Eye (tissue), 1 donor: ENCODE data around the gene DNAJB7.
A peak's percentile ranks its signal among the peaks of the same experiment; 100 is the strongest.
"Not testable (repeated sequence)": the region's sequence is repeated elsewhere in the genome, so short reads cannot be mapped to it uniquely, and the experiment has no call there.

Experiments
- DNase-seq: peaks from one replicate; pipeline ENCODE4 v3.0.0-alpha.2; 2015

Gene DNAJB7

GRCh38 chr22:40862013-40862412 lies at the start of gene DNAJB7:
DNAJB7 (minus strand) TSS chr22:40862113; CDS start chr22:40861994, 119 bp downstream.
- DNase-seq, result no peak

GRCh38 chr22:40908895-40909294 lies 47.0 kb upstream of the DNAJB7 start:
- no peak for DNase-seq

- DNase-seq, result no peak
Measured at GRCh38 chr22:40904101-40904500, 42.2 kb upstream of the DNAJB7 start.

GRCh38 chr22:40898850-40899357 lies 37.0 kb upstream of the DNAJB7 start:
- peak; percentile 67 for DNase-seq

GRCh38 chr22:40894417-40894816 lies 32.5 kb upstream of the DNAJB7 start:
- DNase-seq, result no peak

GRCh38 chr22:40890881-40891280 lies 29.0 kb upstream of the DNAJB7 start:
- no peak for DNase-seq

GRCh38 chr22:40889116-40889515 lies 27.2 kb upstream of the DNAJB7 start:
- DNase-seq, result no peak

- DNase-seq, result no peak
Measured at GRCh38 chr22:40878922-40879321, 17.0 kb upstream of the DNAJB7 start.

- DNase-seq, result no peak
Measured at GRCh38 chr22:40877488-40877887, 15.6 kb upstream of the DNAJB7 start.

- DNase-seq, result no peak
Measured at GRCh38 chr22:40876907-40877306, 15.0 kb upstream of the DNAJB7 start.

- DNase-seq, result no peak
Measured at GRCh38 chr22:40875111-40875510, 13.2 kb upstream of the DNAJB7 start.

- DNase-seq, result no peak
Measured at GRCh38 chr22:40874016-40874415, 12.1 kb upstream of the DNAJB7 start.

GRCh38 chr22:40868379-40868778 lies 6.5 kb upstream of the DNAJB7 start:
- not testable (repeated sequence) for DNase-seq

GRCh38 chr22:40867109-40867508 lies 5.2 kb upstream of the DNAJB7 start:
- no peak for DNase-seq

- no peak for DNase-seq
Measured at GRCh38 chr22:40862537-40862936, 624 bp upstream of the DNAJB7 start.

- no peak for DNase-seq
Measured at GRCh38 chr22:40857309-40857855, 4.5 kb downstream of the DNAJB7 start.

GRCh38 chr22:40856513-40857308 lies 5.2 kb downstream of the DNAJB7 start, which contains the start of the genes ST13 and XPNPEP3:
ST13 (minus strand) TSS chr22:40856639; CDS start chr22:40856540, 99 bp downstream.
XPNPEP3 (plus strand) TSS chr22:40857148; CDS start chr22:40857182, 34 bp downstream.
- peak; percentile 99 for DNase-seq

GRCh38 chr22:40855979-40856512 lies 5.9 kb downstream of the DNAJB7 start:
- peak; percentile 76 for DNase-seq

GRCh38 chr22:40855071-40855978 lies 6.6 kb downstream of the DNAJB7 start:
- peak; percentile 51 for DNase-seq

- peak; percentile 15 for DNase-seq
Measured at GRCh38 chr22:40853961-40854360, 8.0 kb downstream of the DNAJB7 start.

GRCh38 chr22:40853333-40853732 lies 8.6 kb downstream of the DNAJB7 start:
- DNase-seq, result no peak

GRCh38 chr22:40845816-40846215 lies 16.1 kb downstream of the DNAJB7 start:
- DNase-seq, result not testable (repeated sequence)

- DNase-seq, result no peak
Measured at GRCh38 chr22:40844951-40845350, 17.0 kb downstream of the DNAJB7 start.
